ENCODE measurements around the gene CFAP90. TPM values are rescaled to one million over a fixed set of nuclear protein-coding genes. Genes with fewer than 3 reads are reported as not detected.

CFAP90 gene
- total RNA-seq, 1 donor: not detected

GRCh38 chr5:7869474-7870136 lies 18.7 kb upstream of the CFAP90 start:
- no peak for TF ChIP-seq CTCF (IDR thresholded peaks at IDR 0.05; ENCODE audit: insufficient read depth, low read depth, low read length)
- DNase-seq (ENCODE audit: low read depth): no peak
- peak overlapping the region; percentile 87 for H3K4me3 ChIP-seq (ENCODE audit: low read depth, low read length)

- peak; percentile 95 for DNase-seq (ENCODE audit: low read depth)
- no peak for TF ChIP-seq CTCF (IDR thresholded peaks at IDR 0.05; ENCODE audit: insufficient read depth, low read depth, low read length)
- H3K4me3 ChIP-seq (ENCODE audit: low read depth, low read length): peak within 1 kb of the TSS; percentile 87
Observed at GRCh38 chr5:7868773-7869473, 18.0 kb upstream of the CFAP90 start, which contains the start of the genes FASTKD3 and MTRR. FASTKD3 (minus strand) TSS chr5:7869031; CDS start chr5:7868083, 948 bp downstream. MTRR (plus strand) TSS chr5:7869148; CDS start chr5:7870795, 1,647 bp downstream.

- no peak for DNase-seq (ENCODE audit: low read depth)
- peak overlapping the region; percentile 87 for H3K4me3 ChIP-seq (ENCODE audit: low read depth, low read length)
- no peak for TF ChIP-seq CTCF (IDR thresholded peaks at IDR 0.05; ENCODE audit: insufficient read depth, low read depth, low read length)
Observed at GRCh38 chr5:7868427-7868772, 17.5 kb upstream of the CFAP90 start.

- H3K4me3 ChIP-seq (ENCODE audit: low read depth, low read length): no peak overlapping the region
- no peak for TF ChIP-seq CTCF (IDR thresholded peaks at IDR 0.05; ENCODE audit: insufficient read depth, low read depth, low read length)
- DNase-seq (ENCODE audit: low read depth): no peak
Observed at GRCh38 chr5:7867260-7867659, 16.3 kb upstream of the CFAP90 start.

- no peak for TF ChIP-seq CTCF (IDR thresholded peaks at IDR 0.05; ENCODE audit: insufficient read depth, low read depth, low read length)
Observed at GRCh38 chr5:7866196-7866595, 15.3 kb upstream of the CFAP90 start.

GRCh38 chr5:7857926-7858632 lies 7.1 kb upstream of the CFAP90 start:
- no peak for DNase-seq (ENCODE audit: low read depth)
- H3K4me3 ChIP-seq (ENCODE audit: low read depth, low read length): no peak overlapping the region
- TF ChIP-seq CTCF (IDR thresholded peaks at IDR 0.05; ENCODE audit: insufficient read depth, low read depth, low read length): no peak

More at GRCh38 chr5:7866196-7866595, 15.3 kb upstream of the CFAP90 start:
- DNase-seq (ENCODE audit: low read depth): no peak
- H3K4me3 ChIP-seq (ENCODE audit: low read depth, low read length): no peak overlapping the region
